Measurements from ENCODE around the gene RASD2.

Gene RASD2

DNA sequence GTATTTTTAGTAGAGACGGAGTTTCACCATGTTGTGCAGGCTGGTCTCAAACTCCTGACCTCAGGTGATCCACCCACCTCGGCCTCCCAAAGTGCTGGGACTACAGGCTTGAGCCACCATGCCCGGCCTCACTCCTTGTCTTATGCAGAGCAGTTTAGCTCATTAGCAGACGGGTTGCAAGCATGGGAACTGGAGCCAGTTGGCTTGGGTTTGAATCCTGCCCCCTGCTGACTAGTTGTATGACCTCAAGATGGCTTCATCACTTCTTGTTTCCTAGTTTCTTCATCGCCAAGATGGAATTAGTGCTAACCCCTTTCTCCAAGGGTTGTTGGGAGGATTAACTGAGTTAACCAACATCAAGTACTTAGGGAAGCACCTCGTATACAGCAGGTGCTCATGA lies 23.4 kb upstream of the RASD2 start:
- H3K36me3 ChIP-seq (replicated peaks), result no peaks in the 10 kb centered on the region
- H3K4me3 ChIP-seq (ENCODE audit: low read depth, low read length), result no peak overlapping the region
- in situ Hi-C loops (cut with HindIII; ENCODE audit: low pct_ligation_motif_present, low sequenced_read_pairs), result no loop called here
- TF ChIP-seq, protein P1, sequence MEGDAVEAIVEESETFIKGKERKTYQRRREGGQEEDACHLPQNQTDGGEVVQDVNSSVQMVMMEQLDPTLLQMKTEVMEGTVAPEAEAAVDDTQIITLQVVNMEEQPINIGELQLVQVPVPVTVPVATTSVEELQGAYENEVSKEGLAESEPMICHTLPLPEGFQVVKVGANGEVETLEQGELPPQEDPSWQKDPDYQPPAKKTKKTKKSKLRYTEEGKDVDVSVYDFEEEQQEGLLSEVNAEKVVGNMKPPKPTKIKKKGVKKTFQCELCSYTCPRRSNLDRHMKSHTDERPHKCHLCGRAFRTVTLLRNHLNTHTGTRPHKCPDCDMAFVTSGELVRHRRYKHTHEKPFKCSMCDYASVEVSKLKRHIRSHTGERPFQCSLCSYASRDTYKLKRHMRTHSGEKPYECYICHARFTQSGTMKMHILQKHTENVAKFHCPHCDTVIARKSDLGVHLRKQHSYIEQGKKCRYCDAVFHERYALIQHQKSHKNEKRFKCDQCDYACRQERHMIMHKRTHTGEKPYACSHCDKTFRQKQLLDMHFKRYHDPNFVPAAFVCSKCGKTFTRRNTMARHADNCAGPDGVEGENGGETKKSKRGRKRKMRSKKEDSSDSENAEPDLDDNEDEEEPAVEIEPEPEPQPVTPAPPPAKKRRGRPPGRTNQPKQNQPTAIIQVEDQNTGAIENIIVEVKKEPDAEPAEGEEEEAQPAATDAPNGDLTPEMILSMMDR (IDR thresholded peaks at IDR 0.05; ENCODE audit: low read depth, low read length, missing control alignments), result peak; percentile 14
- H3K27me3 ChIP-seq (replicated peaks), result peaks cover 3% of the 10 kb centered on the region
- no peak overlapping the region for H3K27ac ChIP-seq
- DNase-seq, result no peak

DNA sequence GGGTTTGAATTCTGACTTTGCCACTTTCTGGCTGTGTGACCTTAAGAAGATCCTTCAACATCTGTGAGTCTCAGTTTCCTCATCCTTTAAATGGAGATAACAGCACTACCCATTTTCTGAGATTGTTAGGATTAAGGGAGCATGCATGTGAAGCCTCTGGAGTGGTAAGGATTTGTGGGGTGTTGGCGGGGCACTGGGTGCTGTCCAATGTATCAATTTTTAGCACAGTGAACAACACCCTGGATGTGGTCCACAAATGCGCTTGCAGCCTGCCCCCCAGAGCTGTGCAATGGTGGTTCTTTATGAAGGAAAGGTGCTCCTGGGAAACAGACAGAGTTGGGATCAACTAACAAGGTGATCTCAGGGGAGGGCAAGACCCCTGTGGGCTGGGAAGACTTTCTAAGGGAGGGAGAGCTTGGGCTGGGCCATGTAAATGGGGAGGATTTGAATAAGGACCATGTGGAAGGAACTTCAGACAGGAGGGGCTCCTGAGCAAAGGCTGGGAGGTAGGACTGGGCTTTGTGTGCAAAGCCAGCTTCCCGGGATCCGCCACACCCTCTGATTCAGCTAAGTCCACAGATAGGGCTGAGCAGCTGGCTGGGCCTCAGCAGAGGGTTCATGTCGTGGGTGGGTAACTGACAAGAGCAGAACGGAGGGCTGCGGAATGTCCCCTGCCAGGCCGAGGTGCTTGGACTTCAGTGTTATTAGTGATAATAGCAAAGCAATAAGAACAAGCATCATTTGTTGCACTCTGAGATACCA lies 22.7 kb upstream of the RASD2 start:
- Histone ChIP-seq H3K27me3 (replicated peaks) (peaks cover 3% of the 10 kb centered on the region), H3K27ac (no peak overlapping the region), H3K4me3 (ENCODE audit: low read depth, low read length) (no peak overlapping the region), H3K36me3 (replicated peaks) (no peaks in the 10 kb centered on the region)
- TF ChIP-seq, protein P1 (IDR thresholded peaks at IDR 0.05; ENCODE audit: low read depth, low read length, missing control alignments), result no peak
- in situ Hi-C loops (cut with HindIII; ENCODE audit: low pct_ligation_motif_present, low sequenced_read_pairs), result no loop called here
- no peak for DNase-seq

DNA sequence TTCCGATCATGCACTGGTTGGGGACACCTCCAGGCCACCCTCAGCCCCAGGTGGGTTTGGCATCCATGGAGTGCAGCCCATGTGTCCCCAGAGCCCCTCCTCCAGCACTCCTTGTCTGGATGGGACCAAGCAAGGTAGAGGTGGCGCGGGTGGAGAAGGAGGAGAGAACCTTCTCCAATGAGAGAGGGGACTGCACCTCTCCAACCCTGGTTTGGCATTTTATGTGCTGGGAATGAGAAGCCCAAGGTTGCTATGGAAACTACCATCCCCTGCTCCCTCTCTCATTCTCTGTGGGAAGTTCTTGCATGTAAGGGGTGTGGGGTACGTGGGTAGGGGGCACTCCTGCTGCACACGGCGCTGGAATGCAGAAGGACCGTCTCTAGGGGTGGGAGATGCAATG lies 21.8 kb upstream of the RASD2 start:
- DNase-seq, result no peak
- peaks cover 3% of the 10 kb centered on the region for H3K27me3 ChIP-seq (replicated peaks)
- in situ Hi-C loops (cut with HindIII; ENCODE audit: low pct_ligation_motif_present, low sequenced_read_pairs), result no loop called here
- no peak overlapping the region for H3K27ac ChIP-seq
- TF ChIP-seq, protein P1 (IDR thresholded peaks at IDR 0.05; ENCODE audit: low read depth, low read length, missing control alignments), result no peak
- no peak overlapping the region for H3K4me3 ChIP-seq (ENCODE audit: low read depth, low read length)
- H3K36me3 ChIP-seq (replicated peaks), result no peaks in the 10 kb centered on the region

DNA sequence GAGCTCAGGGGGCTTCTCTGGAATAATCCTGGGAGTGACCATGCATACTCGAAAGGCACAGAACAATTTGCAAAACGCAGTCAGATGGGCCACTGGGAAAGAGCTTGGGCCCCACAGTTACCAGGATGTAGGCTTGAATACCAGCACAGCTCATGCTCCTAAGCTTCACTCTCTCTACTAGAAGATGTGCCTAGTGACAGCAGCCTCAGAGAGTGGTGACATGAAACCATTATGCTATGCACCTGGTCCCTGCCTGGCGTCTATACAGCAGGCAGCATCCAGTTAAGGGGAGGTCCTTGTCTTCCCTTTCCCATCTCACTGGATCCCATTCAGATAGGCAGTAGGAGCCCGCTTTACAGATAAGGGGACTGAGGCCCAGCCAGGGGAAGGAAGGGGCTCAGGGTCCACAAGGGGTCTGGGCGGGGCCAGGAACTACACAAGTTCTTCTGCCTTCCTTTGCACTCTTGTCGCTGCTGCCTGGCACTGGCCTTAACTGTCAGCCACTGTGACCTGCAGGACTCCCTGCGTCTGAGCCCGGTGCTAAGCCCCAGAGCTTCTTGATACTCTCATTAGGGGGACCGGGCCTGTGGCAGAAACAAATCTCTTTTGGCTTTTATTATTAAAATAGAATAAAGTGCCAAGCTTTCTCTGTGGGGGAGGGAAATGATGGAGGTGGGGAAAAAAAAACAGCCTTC lies 21.2 kb upstream of the RASD2 start:
- TF ChIP-seq, protein P1 (IDR thresholded peaks at IDR 0.05; ENCODE audit: low read depth, low read length, missing control alignments), result no peak
- DNase-seq, result no peak
- in situ Hi-C loops (cut with HindIII; ENCODE audit: low pct_ligation_motif_present, low sequenced_read_pairs), result no loop called here
- Histone ChIP-seq H3K4me3 (ENCODE audit: low read depth, low read length) (no peak overlapping the region), H3K27me3 (replicated peaks) (peaks cover 3% of the 10 kb centered on the region), H3K36me3 (replicated peaks) (no peaks in the 10 kb centered on the region), H3K27ac (no peak overlapping the region)

DNA sequence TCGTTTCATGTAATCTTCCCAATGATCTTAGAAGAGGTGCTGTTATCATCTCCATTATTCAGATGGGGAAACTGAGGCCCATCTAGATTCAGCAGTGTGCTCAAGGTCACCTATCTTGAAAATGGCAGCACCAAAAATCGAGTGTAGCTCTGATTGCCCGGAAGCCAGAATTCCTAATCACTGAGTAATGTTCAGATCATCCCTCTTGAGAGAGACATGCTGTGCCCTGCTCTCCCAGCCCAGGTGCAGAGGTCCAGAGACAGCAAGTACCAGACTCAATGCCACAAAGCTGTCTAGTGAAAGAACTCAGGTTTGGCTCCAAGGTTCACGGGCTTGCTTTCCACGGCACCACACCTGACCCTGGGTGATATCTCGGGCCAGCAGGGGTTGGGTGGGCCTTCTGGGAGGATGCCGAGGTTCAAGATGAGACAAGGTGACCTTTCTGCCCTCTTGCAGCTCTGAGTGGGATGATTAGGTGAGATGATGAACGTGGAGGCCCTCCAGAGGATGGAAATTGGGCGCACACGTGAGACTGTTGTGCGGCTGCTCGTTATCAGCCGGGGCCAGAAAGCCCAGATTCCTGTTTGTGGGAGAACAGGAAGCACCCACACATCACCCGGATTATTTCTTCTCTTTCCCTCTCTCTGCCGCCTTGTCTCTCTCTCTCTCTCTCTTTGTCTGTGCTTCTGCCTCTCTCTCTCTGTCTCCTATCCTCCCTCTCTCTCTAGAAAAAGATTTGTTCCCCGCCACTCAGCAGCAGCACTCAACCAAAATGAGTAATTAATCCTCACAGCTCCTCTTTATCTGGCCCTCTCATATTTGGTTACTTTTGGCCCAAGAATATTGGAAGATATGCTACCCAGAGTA lies 19.0 kb upstream of the RASD2 start:
- no peak for DNase-seq
- in situ Hi-C loops (cut with HindIII; ENCODE audit: low pct_ligation_motif_present, low sequenced_read_pairs), result no loop called here
- no peak overlapping the region for H3K4me3 ChIP-seq (ENCODE audit: low read depth, low read length)
- no peaks in the 10 kb centered on the region for H3K27me3 ChIP-seq (replicated peaks)
- H3K36me3 ChIP-seq (replicated peaks), result no peaks in the 10 kb centered on the region
- H3K27ac ChIP-seq, result no peak overlapping the region
- TF ChIP-seq, protein P1 (IDR thresholded peaks at IDR 0.05; ENCODE audit: low read depth, low read length, missing control alignments), result no peak

Data from brain microvascular endothelial cell (primary cell).